GM12872 (cell line): ENCODE data around the gene DNAJC11.
A peak's percentile ranks its signal among the peaks of the same experiment; 100 is the strongest.

Source experiments
- CTCF ChIP-seq: IDR thresholded peaks from 3 replicates; pipeline ENCODE4 v1.5.1; 2011; ENCODE audit warnings: low read depth, mild to moderate bottlenecking, low read length, moderate library complexity; ENCODE audit not compliant: insufficient read depth

DNAJC11 gene

GRCh38 chr1:6701437-6702153 lies at the start of gene DNAJC11:
Gene DNAJC11, minus strand, starts transcription at chr1:6701816. Its CDS starts 16 bp downstream, at chr1:6701800.
- peak; percentile 85 for TF ChIP-seq CTCF

GRCh38 chr1:6750490-6750889 lies 48.9 kb upstream of the DNAJC11 start:
- TF ChIP-seq CTCF = no peak

- TF ChIP-seq CTCF = no peak
These were observed 46.1 kb upstream of the DNAJC11 start for GRCh38 chr1:6747674-6748073.

- TF ChIP-seq CTCF = no peak
These were observed 43.5 kb upstream of the DNAJC11 start for GRCh38 chr1:6745073-6745472.

- no peak for TF ChIP-seq CTCF
These were observed 41.8 kb upstream of the DNAJC11 start for GRCh38 chr1:6743189-6744101.

- TF ChIP-seq CTCF = no peak
These were observed 37.5 kb upstream of the DNAJC11 start for GRCh38 chr1:6738987-6739676.

GRCh38 chr1:6732942-6733341 lies 31.3 kb upstream of the DNAJC11 start:
- TF ChIP-seq CTCF = no peak
